Amniotic stem cell (primary cell): ENCODE data around the gene TTYH3.
A peak's percentile ranks its signal among the peaks of the same experiment; 100 is the strongest.

Experiments used
- DNase-seq: peaks from one replicate; lab custom pipeline; 2025; lab: John Stamatoyannopoulos, UW

TTYH3 gene

GRCh38 chr7:2635148-2635668, 3.4 kb downstream of the TTYH3 start:
- DNase-seq = no peak

- no peak for DNase-seq
Observed at GRCh38 chr7:2635810-2636701, 4.3 kb downstream of the TTYH3 start.

- DNase-seq = no peak
Observed at GRCh38 chr7:2637066-2637471, 5.3 kb downstream of the TTYH3 start.

GRCh38 chr7:2637505-2638223, 5.9 kb downstream of the TTYH3 start:
- no peak for DNase-seq

GRCh38 chr7:2638224-2638991, 6.6 kb downstream of the TTYH3 start:
- DNase-seq = peak; percentile 84

GRCh38 chr7:2639181-2639681, 7.4 kb downstream of the TTYH3 start:
- no peak for DNase-seq

GRCh38 chr7:2639695-2640481, 8.1 kb downstream of the TTYH3 start:
- no peak for DNase-seq

- no peak for DNase-seq
Observed at GRCh38 chr7:2640482-2640830, 8.7 kb downstream of the TTYH3 start.

GRCh38 chr7:2640846-2641316, 9.1 kb downstream of the TTYH3 start:
- DNase-seq = no peak

GRCh38 chr7:2641406-2642393, 9.9 kb downstream of the TTYH3 start:
- peak; percentile 83 for DNase-seq

- DNase-seq = no peak
Observed at GRCh38 chr7:2643386-2644219, 11.8 kb downstream of the TTYH3 start.

GRCh38 chr7:2644220-2644561, 12.4 kb downstream of the TTYH3 start:
- no peak for DNase-seq

GRCh38 chr7:2644562-2645273, 12.9 kb downstream of the TTYH3 start:
- DNase-seq = no peak

- no peak for DNase-seq
Observed at GRCh38 chr7:2645274-2645868, 13.6 kb downstream of the TTYH3 start.

GRCh38 chr7:2646336-2646679, 14.5 kb downstream of the TTYH3 start:
- DNase-seq = no peak

GRCh38 chr7:2646680-2647571, 15.1 kb downstream of the TTYH3 start:
- DNase-seq = no peak

- no peak for DNase-seq
Observed at GRCh38 chr7:2647594-2648172, 15.9 kb downstream of the TTYH3 start.
